ENCODE results near the gene GPR75.

- no peak for TF ChIP-seq CTCF (IDR thresholded peaks at IDR 0.05; ENCODE audit: insufficient read depth, low read length, poor library complexity, severe bottlenecking)
- no peak for TF ChIP-seq EZH2phosphoT487 (conservative IDR thresholded peaks at IDR 0.05; ENCODE audit: low read length)
Measured at GRCh38 chr2:53811601-53812000, 48.2 kb downstream of the GPR75 start.

Measured in SU-DHL-6 (cell line).